ENCODE measurements around the gene C19orf85.

DNA sequence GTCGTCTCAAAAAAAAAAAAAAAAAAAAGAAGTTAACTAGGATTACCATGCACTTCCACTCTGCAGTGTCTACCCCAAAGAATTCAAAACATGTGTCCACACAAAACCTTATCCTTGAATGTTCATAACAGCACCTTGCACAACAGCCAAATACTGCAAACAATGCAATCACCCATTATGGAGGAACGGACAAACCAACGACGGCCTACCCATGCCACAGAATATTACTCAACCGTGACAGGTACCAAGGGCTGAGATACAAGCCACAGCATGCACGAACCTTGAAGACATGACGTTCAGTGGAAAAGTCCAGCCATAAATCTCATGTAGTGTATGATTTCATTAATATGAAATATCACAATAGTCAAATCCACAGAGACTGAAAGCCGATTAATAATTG is 18.5 kb downstream of the C19orf85 start:
- TF ChIP-seq, protein P1, sequence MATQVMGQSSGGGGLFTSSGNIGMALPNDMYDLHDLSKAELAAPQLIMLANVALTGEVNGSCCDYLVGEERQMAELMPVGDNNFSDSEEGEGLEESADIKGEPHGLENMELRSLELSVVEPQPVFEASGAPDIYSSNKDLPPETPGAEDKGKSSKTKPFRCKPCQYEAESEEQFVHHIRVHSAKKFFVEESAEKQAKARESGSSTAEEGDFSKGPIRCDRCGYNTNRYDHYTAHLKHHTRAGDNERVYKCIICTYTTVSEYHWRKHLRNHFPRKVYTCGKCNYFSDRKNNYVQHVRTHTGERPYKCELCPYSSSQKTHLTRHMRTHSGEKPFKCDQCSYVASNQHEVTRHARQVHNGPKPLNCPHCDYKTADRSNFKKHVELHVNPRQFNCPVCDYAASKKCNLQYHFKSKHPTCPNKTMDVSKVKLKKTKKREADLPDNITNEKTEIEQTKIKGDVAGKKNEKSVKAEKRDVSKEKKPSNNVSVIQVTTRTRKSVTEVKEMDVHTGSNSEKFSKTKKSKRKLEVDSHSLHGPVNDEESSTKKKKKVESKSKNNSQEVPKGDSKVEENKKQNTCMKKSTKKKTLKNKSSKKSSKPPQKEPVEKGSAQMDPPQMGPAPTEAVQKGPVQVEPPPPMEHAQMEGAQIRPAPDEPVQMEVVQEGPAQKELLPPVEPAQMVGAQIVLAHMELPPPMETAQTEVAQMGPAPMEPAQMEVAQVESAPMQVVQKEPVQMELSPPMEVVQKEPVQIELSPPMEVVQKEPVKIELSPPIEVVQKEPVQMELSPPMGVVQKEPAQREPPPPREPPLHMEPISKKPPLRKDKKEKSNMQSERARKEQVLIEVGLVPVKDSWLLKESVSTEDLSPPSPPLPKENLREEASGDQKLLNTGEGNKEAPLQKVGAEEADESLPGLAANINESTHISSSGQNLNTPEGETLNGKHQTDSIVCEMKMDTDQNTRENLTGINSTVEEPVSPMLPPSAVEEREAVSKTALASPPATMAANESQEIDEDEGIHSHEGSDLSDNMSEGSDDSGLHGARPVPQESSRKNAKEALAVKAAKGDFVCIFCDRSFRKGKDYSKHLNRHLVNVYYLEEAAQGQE (IDR thresholded peaks at IDR 0.05; ENCODE audit: unreplicated experiment) = no peak
- TF ChIP-seq, protein P2, sequence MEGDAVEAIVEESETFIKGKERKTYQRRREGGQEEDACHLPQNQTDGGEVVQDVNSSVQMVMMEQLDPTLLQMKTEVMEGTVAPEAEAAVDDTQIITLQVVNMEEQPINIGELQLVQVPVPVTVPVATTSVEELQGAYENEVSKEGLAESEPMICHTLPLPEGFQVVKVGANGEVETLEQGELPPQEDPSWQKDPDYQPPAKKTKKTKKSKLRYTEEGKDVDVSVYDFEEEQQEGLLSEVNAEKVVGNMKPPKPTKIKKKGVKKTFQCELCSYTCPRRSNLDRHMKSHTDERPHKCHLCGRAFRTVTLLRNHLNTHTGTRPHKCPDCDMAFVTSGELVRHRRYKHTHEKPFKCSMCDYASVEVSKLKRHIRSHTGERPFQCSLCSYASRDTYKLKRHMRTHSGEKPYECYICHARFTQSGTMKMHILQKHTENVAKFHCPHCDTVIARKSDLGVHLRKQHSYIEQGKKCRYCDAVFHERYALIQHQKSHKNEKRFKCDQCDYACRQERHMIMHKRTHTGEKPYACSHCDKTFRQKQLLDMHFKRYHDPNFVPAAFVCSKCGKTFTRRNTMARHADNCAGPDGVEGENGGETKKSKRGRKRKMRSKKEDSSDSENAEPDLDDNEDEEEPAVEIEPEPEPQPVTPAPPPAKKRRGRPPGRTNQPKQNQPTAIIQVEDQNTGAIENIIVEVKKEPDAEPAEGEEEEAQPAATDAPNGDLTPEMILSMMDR (conservative IDR thresholded peaks at IDR 0.05; ENCODE audit: low read depth in 2 of 2) = no peak
- TF ChIP-seq POLR2AphosphoS5 (IDR thresholded peaks at IDR 0.05; ENCODE audit: low read depth) = no peak
- TF ChIP-seq EZH2 (IDR thresholded peaks at IDR 0.05; ENCODE audit: low read depth, unreplicated experiment) = no peak
- no peak for TF ChIP-seq EZH2phosphoT487 (IDR thresholded peaks at IDR 0.05; ENCODE audit: unreplicated experiment)
- TF ChIP-seq ZNF114 (CRISPR knock-in tag; IDR thresholded peaks at IDR 0.05) = no peak
- no peak for TF ChIP-seq JUNB (IDR thresholded peaks at IDR 0.05; ENCODE audit: unreplicated experiment)
- TF ChIP-seq NANOG (IDR thresholded peaks at IDR 0.05; ENCODE audit: borderline replicate concordance) = no peak
- TF ChIP-seq, protein P3, sequence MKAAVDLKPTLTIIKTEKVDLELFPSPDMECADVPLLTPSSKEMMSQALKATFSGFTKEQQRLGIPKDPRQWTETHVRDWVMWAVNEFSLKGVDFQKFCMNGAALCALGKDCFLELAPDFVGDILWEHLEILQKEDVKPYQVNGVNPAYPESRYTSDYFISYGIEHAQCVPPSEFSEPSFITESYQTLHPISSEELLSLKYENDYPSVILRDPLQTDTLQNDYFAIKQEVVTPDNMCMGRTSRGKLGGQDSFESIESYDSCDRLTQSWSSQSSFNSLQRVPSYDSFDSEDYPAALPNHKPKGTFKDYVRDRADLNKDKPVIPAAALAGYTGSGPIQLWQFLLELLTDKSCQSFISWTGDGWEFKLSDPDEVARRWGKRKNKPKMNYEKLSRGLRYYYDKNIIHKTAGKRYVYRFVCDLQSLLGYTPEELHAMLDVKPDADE (IDR thresholded peaks at IDR 0.05) = no peak
